GM20431 (cell line): Measurements from ENCODE around the gene CDX2.

Experiments used
- in situ Hi-C: fragments of 300-500 bp; cut with MseI, MboI; formaldehyde crosslinking; loops from one replicate; pipeline ENCODE4 v1.15.0; 2020; ENCODE audit warnings: low sequenced_read_pairs; ENCODE audit not compliant: unreplicated experiment

The CDX2 gene

DNA sequence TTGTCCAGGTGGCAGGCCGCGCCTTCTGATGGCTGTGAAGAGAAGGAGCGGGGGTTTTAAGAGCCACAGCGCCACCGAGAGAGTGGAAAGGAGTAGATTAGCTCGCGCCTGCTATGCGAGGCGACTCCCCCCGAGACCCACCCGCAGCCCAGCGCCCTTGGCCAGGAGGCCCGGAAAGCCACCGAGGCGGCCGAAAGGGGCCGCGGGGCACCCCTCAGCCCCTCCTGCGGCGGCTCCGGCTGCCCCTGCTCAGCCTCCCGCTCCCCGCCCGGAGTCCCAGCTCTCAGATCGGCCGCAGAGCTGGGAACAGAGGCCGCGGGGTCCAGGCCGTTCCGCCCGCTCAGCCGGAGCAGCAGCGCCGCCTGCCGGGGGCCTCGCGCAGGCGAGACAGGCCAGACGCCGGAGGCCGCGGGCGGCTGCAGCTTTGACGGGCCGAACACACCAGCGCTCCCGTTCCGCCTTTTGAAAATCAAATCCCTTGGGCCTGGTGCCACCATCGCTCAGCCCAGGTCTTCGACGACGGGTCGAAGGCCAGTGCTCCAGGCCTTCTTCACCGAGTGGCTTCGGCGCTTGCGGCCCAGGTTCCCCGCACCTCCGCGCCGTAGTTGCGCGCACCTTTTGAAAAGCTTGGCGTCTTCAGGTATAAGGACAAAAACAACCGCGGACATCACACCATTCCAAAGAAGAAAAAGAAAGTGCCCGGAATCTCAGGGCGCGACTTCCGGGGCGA, 15.3 kb downstream of the CDX2 start:
- in situ Hi-C loops: loop anchor here (25.0 kb wide), 2 partner anchors 117 to 417 kb away; no protein-coding TSS in a partner anchor

DNA sequence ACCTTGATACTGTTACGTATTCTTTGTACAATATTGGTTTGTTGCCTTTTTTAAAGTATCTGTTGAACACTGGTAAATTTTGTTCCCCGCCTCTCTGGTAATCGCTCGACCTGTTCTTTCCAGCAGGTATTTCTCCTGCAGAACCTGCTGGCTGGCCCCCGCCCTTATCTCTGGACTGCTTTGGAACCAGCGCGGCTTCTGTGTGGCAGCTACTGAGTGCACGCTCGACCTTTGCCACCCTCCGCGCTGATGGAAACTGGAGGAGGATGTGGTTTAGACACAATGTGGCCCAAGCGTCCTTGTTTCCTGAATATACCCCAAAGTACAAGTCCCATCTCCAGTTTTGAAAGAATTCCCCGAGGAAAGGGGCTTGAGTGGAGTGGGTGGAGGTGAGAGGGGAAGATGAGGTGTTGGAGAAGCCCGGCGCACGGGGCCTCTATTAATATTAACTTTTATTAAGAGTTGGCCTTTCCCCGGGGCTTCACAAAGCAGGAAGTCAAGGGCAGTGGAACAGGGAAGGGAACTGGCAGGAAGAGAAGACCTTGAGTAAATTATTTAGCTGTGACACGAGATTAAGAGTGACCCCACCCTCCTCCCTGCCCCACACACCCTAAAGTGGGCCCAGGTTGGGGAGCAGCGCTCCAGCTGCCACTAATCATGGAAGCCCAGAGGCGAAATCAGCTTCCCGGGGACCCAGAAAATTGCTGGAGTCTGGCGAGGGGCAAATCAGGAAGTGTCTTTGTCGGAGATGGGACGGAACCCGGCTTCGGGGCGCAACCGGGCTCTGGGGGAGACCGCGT, 16.0 kb downstream of the CDX2 start:
- in situ Hi-C loops: loop anchor here (25.0 kb wide), 2 partner anchors 116 to 416 kb away; no protein-coding TSS in a partner anchor

DNA sequence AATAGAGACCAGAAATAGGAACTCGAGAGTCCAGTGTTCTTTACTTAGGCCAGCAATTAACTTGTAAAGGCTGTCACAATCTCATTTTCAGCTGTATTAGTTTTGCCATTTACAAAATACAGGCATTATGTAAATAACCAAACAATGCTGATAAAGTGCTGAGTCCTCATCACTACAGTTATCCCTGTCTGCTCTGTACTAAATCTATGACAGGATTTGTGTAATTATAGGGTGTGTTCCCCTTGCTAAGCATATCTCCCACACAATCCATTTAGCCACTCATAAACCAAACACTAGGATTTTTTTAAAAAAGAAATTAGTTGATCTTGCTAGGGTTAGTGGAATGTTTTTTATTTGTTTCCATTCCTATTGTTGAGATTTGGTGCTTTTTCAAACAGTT, 26.1 kb downstream of the CDX2 start:
- in situ Hi-C loops: no loop called here

DNA sequence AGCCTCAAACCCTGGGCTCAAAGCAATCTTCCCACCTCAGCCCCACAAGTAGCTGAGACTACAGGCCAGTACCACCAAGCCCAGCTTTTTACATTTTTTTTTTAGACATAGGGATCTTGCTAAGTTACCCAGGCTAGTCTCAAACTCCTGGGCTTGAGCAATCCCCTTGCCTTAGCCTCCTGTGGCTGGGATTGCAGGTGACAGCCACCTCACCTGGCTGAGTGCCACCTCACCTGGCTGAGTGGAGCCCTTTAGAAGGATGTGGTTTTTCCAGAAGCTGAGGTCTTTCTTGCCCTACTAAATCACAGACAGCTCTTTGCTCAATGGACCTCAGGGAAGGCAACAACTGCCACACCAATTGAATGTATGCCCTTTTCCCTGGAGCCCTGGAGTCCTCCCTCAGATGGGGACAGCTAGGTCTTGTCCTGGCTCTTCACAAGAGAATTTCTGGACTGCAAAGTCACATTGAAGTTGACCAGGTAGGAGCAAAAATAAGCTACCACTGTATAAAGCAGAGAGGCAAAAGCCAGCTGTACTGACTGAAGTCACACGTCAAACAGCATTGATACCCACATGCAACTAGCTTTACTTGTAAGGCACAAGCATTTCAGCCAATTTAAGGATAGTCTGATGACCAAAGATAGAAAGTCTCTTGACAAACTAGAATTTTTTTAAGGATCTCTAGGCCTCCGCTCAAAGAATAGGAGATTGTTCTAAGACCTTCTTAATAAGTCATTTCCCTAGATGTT, 35.4 kb downstream of the CDX2 start:
- in situ Hi-C loops: no loop called here

DNA sequence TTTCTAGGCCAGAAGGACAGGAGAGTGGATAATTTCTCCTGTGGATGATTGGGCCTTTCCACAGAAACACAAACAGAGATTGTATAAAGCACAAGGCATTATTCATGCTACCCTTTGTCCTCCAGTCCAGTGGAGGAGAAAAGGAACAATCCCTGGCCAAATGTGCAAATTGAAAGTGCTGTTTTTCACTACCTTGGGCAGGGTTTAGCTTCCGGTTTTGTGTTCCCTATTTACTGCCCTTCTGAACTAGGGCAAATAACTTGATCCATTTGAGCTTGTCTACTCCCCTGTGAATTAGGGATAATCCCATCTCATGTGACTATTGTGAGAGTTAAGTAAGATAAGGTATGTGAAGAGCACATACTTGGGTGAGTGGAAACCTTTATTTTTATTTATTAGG, 36.0 kb downstream of the CDX2 start:
- in situ Hi-C loops: no loop called here

DNA sequence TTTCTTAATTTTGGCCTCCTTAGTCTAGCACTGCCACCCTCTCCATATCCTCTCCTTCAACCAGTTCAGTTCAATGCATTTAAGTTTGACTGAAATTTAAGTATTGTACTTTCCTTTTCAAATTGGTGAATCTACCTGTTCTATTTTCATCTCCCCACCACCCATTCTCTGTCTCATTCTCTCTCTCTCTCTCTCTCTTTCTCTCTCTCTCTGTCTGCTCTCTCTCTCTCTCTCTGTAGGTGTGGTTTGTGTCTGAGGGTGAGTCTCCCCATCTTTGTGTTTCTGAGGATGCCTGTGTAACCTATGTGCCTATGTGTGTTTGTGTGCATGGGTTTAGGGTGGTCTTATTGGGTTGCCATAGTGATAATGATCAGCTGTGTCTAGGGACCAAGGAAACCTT, 39.2 kb downstream of the CDX2 start:
- in situ Hi-C loops: no loop called here

DNA sequence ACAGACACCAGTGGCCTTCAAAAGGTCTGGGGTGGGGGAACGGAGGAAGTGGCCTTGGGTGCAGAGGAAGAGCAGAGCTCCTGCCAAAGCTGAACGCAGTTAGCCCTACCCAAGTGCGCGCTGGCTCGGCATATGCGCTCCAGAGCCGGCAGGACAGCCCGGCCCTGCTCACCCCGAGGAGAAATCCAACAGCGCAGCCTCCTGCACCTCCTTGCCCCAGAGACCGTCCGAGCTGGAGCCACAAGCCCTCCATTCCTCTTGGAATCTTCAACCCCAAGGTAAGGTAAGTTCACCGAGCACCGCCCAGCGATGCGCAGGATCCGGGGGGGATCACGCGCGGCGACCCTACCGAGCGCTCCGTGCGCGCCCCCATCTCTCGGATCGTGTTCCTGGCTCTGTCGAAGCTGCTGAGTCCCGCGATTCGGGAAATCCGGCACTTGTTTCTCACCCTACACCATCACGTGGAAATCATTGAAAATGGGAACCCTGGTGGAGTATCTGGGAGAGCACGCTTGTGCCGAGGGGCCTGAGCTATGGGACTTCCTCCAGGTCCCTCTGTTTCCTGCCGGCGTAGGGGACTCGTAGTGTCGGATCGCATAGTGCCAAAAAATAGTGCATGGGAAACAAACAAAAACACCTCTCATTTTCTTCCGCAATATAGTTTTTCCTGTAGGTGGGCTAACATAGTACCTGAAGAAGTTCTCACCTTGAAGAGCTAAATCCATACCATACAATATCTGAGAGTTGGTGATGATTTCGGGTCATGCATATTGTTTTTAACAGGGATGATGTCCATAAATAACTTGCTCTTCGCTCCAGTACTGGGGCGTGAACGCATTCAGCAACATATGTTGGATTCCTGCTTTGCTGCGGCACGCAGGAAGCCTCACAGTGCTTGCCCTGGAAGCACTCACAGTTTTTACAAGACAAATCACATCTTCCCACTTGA, 40.0 kb downstream of the CDX2 start:
- in situ Hi-C loops: no loop called here

DNA sequence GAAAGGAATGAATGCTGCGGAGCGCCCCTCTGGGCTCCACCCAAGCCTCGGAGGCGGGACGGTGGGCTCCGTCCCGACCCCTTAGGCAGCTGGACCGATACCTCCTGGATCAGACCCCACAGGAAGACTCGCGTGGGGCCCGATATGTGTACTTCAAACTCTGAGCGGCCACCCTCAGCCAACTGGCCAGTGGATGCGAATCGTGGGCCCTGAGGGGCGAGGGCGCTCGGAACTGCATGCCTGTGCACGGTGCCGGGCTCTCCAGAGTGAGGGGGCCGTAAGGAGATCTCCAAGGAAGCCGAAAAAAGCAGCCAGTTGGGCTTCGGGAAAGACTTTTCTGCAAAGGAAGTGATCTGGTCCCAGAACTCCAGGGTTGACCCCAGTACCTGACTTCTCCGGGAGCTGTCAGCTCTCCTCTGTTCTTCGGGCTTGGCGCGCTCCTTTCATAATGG, 40.7 kb downstream of the CDX2 start:
- in situ Hi-C loops: no loop called here

DNA sequence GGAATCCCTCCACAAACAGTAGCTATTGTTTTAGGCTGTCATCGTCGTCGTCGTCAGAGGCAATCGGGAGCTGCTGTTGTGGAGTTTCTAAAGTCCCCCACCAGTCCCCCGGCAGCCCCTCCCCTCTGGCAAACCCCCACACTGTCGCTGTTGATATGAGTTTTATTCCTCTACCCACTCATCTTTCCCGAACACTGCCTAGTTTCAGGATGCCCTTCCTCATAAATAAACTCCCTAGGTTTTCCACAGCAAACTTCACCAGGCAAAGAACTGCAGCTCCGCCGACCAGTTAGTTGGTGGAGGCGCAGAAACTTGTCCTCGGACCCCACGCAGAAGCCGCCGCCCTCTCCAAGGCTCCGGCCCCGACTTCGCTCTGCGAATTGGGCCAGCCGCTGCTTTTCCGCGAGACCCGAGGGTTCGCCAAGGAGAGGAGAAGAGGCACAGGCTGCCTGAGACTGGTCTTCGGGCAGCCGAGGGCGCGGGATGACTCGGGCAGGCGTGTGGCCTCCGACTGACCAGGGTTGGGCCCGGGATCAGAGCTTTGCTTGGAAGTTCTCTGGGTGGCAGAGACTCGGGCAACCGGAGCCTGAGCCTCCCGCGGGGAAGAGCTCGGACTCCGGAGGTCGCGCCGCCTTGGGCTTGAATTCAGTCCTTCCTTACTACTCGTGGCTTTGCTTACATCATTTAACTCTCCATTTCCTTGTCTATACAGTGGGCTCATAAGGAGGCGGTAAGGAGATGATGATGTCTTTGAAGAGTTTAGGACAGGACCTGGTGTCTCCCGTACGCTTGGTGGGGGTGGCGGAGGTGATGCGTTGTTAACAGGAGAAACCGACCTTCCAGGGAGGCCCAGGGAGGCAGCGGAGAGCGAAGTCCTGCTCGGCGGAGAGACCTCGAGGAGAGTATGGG, 41.4 kb downstream of the CDX2 start:
- in situ Hi-C loops: no loop called here

DNA sequence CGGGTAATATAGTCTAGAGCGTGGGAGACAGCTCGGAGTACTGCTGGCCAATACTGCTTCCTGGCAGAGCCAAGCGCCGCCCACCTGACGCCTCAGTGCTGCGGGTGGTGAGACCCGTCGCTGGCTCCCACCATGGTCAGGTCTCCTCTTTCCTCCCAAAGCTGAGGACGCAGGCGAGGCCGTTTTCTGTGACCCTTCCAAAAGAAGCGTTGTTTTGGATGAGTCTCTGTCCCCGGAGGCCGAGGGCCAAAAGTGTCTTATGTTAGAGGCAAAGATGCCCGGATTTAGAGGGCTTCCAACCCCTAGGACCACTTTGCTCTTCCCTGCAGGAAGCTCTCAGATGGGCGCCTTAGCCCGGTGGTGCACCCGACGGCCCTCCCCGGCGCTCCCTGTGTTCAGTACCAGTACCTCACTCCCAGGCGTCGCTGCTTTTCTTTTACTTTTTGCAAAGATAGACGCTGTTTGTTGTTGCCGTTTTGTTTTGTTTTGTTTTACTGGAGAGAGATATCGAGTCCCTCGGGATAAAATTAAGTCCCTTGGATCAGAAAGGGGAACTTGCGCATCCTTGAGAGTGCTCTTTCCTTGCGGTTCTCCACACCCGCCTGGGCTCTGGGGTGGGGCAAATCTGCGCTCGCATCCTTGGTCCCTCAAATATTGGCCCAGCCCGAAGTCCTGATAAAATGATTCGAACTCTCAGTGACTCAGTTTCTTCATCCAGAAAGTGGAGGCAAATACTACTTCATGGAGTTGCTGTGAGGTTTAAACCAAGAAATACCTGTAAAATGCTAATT, 42.3 kb downstream of the CDX2 start:
- in situ Hi-C loops: no loop called here

DNA sequence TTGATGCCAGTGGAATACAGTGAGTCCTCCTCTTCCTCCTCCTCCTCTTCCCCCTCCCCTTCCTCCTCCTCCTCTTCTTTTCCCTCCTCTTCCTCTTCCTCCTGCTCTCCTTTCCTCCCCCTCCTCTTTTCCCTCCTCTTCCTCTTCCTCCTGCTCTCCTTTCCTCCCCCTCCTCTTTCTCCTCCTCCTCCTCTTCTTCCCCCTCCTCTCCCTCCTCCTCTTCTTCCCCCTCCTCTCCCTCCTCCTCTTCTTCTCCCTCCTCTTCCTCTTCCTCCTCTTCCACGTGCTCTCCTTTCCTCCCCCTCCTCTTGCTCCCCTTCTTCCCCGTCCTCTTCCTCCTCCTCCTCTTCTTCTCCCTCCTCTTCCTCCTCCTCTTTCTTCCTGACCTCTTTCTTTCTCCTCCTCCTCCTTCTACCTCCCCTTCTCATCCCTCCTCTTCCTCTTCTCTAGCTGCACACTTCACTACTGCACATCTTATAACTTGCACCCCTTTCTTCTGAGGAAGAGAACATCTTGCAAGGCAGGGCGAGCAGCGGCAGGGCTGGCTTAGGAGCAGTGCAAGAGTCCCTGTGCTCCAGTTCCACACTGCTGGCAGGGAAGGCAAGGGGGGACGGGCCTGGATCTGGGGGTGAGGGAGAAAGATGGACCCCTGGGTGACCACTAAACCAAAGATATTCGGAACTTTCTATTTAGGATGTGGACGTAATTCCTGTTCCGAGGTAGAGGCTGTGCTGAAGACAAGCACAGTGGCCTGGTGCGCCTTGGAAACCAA, 43.7 kb downstream of the CDX2 start:
- in situ Hi-C loops: no loop called here

DNA sequence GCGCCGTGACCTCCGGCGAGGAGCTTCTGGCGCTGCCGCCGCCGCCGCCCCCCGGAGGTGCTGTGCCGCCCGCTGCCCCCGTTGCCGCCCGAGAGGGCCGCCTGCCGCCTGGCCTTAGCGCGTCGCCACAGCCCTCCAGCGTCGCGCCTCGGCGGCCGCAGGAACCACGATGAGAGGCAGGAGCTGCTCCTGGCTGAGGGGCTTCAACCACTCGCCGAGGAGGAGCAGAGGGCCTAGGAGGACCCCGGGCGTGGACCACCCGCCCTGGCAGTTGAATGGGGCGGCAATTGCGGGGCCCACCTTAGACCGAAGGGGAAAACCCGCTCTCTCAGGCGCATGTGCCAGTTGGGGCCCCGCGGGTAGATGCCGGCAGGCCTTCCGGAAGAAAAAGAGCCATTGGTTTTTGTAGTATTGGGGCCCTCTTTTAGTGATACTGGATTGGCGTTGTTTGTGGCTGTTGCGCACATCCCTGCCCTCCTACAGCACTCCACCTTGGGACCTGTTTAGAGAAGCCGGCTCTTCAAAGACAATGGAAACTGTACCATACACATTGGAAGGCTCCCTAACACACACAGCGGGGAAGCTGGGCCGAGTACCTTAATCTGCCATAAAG, 44.5 kb downstream of the CDX2 start:
- in situ Hi-C loops: no loop called here

DNA sequence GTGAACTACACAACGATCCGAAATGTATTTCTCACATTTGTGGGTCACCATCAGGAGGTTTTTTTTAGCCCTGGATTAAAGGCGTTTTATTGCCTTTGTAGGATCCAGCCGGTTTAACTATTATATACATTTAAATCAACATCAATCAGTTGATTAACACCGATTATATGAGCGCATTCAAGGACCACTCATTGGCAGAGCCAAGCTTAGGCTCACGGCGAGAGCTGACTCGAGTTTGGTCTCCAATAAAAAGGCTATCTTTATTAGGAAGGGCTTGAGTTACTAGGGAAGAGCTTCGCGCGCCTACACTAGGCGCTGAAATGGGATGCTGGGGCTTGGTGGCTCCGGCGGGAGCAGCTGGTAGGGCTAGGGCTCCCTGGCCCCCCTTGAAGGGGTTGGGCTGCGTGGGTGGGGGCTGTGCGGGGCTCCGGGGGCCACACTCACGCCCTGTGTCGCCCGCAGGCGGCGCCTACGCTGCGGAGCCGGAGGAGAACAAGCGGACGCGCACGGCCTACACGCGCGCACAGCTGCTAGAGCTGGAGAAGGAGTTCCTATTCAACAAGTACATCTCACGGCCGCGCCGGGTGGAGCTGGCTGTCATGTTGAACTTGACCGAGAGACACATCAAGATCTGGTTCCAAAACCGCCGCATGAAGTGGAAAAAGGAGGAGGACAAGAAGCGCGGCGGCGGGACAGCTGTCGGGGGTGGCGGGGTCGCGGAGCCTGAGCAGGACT, 45.2 kb downstream of the CDX2 start:
- in situ Hi-C loops: no loop called here

DNA sequence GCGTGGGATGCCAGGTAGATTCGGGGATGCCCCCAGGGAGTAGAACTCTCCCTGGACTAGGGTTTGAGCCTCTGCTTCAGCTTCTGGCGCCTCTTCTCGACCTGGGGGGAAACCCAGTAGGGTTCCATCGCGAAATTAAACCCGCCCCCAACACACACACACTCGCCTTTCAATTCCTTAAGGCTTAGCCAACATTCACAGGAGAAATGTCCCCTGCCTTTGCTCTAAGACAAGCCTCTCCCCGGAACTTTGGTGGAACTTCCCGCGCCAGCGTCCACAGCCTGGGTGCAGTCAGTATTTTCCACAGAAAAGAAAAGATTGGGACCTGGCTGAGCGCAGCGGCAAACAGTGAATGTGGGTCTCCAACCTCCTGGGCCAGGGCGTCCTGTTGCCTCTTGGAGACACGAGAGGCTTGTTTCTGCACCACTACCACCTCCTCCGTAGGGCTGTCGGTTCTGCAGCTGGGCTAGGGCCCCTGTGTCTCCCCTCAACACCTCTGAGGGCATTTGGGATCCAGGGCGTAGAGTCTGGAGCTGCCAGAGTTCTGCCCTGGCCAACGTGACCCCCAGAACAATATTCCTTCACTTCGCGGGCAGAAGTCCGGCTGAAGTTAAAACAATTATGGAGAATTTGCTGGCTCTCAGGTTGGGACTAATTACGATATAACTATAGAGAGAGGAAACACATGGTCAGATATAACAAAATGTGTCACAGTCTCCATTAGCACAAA, 46.1 kb downstream of the CDX2 start:
- in situ Hi-C loops: no loop called here
